OCI-LY1 (cell line): ENCODE results near the gene LETM1.

Source experiments
- H2AFZ ChIP-seq: fragments of 200-600 bp; sonication (generic), shearing (Covaris generic); 2 replicates; pipeline ENCODE4 v1.6.0; 2014; ENCODE audit warnings: antibody characterized with exemption, mild to moderate bottlenecking, low read length
- H3F3A ChIP-seq: fragments of 200-600 bp; sonication (generic), shearing (Covaris generic); 2 replicates; pipeline ENCODE4 v1.6.0; 2014; ENCODE audit warnings: mild to moderate bottlenecking, antibody characterized with exemption, low read length, moderate library complexity; ENCODE audit not compliant: insufficient read depth
- H3K27ac ChIP-seq: fragments of 200-600 bp; sonication (generic); 2 replicates; pipeline ENCODE4 v1.5.1; 2014; ENCODE audit warnings: low read length, mixed run types, mild to moderate bottlenecking, low read depth; ENCODE audit not compliant: poor library complexity, severe bottlenecking
- H3K27me3 ChIP-seq: fragments of 200-600 bp; sonication (generic); 2 replicates; pipeline ENCODE4 v1.6.0; 2014; ENCODE audit warnings: antibody characterized with exemption, mild to moderate bottlenecking, low read length, moderate library complexity; ENCODE audit not compliant: insufficient read depth
- H3K36me3 ChIP-seq: fragments of 200-600 bp; sonication (generic); 2 replicates; pipeline ENCODE4 v1.6.1; 2014; ENCODE audit warnings: mild to moderate bottlenecking, antibody characterized with exemption, low read length, moderate library complexity, mixed read lengths; ENCODE audit not compliant: insufficient read depth
- H3K4me1 ChIP-seq: fragments of 200-600 bp; sonication (generic); 2 replicates; pipeline ENCODE4 v1.5.1; 2014; ENCODE audit warnings: mild to moderate bottlenecking, low read length, moderate library complexity; ENCODE audit not compliant: insufficient read depth, severe bottlenecking
- H3K4me2 ChIP-seq: fragments of 200-600 bp; sonication (generic), shearing (Covaris generic); 2 replicates; pipeline ENCODE4 v1.6.1; 2014; ENCODE audit warnings: low read length
- H3K4me3 ChIP-seq: fragments of 200-600 bp; sonication (generic); 2 replicates; pipeline ENCODE4 v1.5.1; 2014; ENCODE audit warnings: low read length, low read depth, mild to moderate bottlenecking, mixed read lengths; ENCODE audit not compliant: poor library complexity, severe bottlenecking
- H3K79me2 ChIP-seq: fragments of 200-600 bp; shearing (Covaris generic); 2 replicates; pipeline ENCODE4 v1.6.1; 2016; ENCODE audit warnings: mixed run types, low read length, mixed read lengths; ENCODE audit not compliant: insufficient read depth
- H3K9ac ChIP-seq: fragments of 200-600 bp; sonication (generic), shearing (Covaris generic); 2 replicates; pipeline ENCODE4 v1.6.1; 2014; ENCODE audit warnings: mild to moderate bottlenecking, low read length, mixed read lengths
- H3K9me2 ChIP-seq: fragments of 200-600 bp; sonication (generic), shearing (Covaris generic); 2 replicates; pipeline ENCODE4 v1.6.1; 2014; ENCODE audit warnings: low read depth, mild to moderate bottlenecking, low read length, mixed read lengths
- H3K9me3 ChIP-seq: fragments of 200-600 bp; shearing (Covaris generic); 2 replicates; pipeline ENCODE4 v1.6.1; 2014; ENCODE audit warnings: low read length, mixed read lengths
- H4K20me1 ChIP-seq: fragments of 200-600 bp; sonication (generic), shearing (Covaris generic); 2 replicates; pipeline ENCODE4 v1.6.0; 2016; ENCODE audit warnings: mild to moderate bottlenecking, low read length; ENCODE audit not compliant: insufficient read depth
- CTCF ChIP-seq: fragments of 200-600 bp; sonication (generic), shearing (Covaris generic); IDR thresholded peaks from 2 replicates; pipeline ENCODE4 v1.5.1; 2017; ENCODE audit warnings: mild to moderate bottlenecking, antibody characterized with exemption, low read length, moderate library complexity, mixed read lengths
- EZH2 ChIP-seq: fragments of 200-600 bp; sonication (generic), shearing (Covaris generic); IDR thresholded peaks from 2 replicates; pipeline ENCODE4 v1.8.0; 2017; ENCODE audit warnings: borderline replicate concordance, mixed run types, mild to moderate bottlenecking, antibody characterized with exemption, low read length, moderate library complexity, mixed read lengths

LETM1 gene

GRCh38 chr4:1830234-1830633 lies 25.7 kb downstream of the LETM1 start:
- H3K4me2 ChIP-seq: peak overlapping the region; percentile 24; the same call in 1 of the 2 replicates
- no peaks in the 10 kb centered on the region for H3F3A ChIP-seq
- no peak overlapping the region for H2AFZ ChIP-seq
- H3K9ac ChIP-seq: peak overlapping the region; percentile 46
- TF ChIP-seq CTCF (no peak), EZH2 (no peak)
- no peaks in the 10 kb centered on the region for H3K27me3 ChIP-seq
- no peaks in the 10 kb centered on the region for H4K20me1 ChIP-seq
- no peaks in the 10 kb centered on the region for H3K79me2 ChIP-seq
- H3K9me3 ChIP-seq: no peaks in the 10 kb centered on the region
- no peaks in the 10 kb centered on the region for H3K9me2 ChIP-seq
- H3K4me1 ChIP-seq: peaks cover 49% of the 10 kb centered on the region
- H3K36me3 ChIP-seq: peaks cover 36% of the 10 kb centered on the region
- H3K4me3 ChIP-seq: no peak overlapping the region
- peak overlapping the region; percentile 94 for H3K27ac ChIP-seq

- TF ChIP-seq EZH2 (no peak), CTCF (no peak)
- Histone ChIP-seq H3K27ac (no peak overlapping the region), H3F3A (no peaks in the 10 kb centered on the region)
Measured at GRCh38 chr4:1826531-1827350, 29.2 kb downstream of the LETM1 start.

GRCh38 chr4:1825326-1825725 lies 30.6 kb downstream of the LETM1 start:
- no peak overlapping the region for H3K9ac ChIP-seq
- H3K9me2 ChIP-seq: no peaks in the 10 kb centered on the region
- TF ChIP-seq EZH2 (no peak), CTCF (no peak)
- H2AFZ ChIP-seq: no peak overlapping the region
- H3K4me2 ChIP-seq: no peak overlapping the region
- no peaks in the 10 kb centered on the region for H3K27me3 ChIP-seq
- no peaks in the 10 kb centered on the region for H3K79me2 ChIP-seq
- H3K4me1 ChIP-seq: peaks cover 11% of the 10 kb centered on the region
- no peaks in the 10 kb centered on the region for H4K20me1 ChIP-seq
- no peaks in the 10 kb centered on the region for H3K9me3 ChIP-seq
- no peaks in the 10 kb centered on the region for H3F3A ChIP-seq
- H3K4me3 ChIP-seq: no peak overlapping the region
- H3K36me3 ChIP-seq: peaks cover 29% of the 10 kb centered on the region
- H3K27ac ChIP-seq: peak overlapping the region; percentile 12

More at GRCh38 chr4:1826531-1827350, 29.2 kb downstream of the LETM1 start:
- Histone ChIP-seq H3K9ac (no peak overlapping the region), H3K4me2 (no peak overlapping the region), H2AFZ (no peak overlapping the region), H3K36me3 (peaks cover 29% of the 10 kb centered on the region), H4K20me1 (no peaks in the 10 kb centered on the region), H3K27me3 (no peaks in the 10 kb centered on the region), H3K4me1 (peaks cover 25% of the 10 kb centered on the region), H3K9me2 (no peaks in the 10 kb centered on the region), H3K4me3 (no peak overlapping the region), H3K9me3 (no peaks in the 10 kb centered on the region), H3K79me2 (no peaks in the 10 kb centered on the region)
